ENCODE data around the gene SLC5A9.
"Not testable (repeated sequence)": the region's sequence is repeated elsewhere in the genome, so short reads cannot be mapped to it uniquely, and the experiment has no call there.

SLC5A9 gene

DNA sequence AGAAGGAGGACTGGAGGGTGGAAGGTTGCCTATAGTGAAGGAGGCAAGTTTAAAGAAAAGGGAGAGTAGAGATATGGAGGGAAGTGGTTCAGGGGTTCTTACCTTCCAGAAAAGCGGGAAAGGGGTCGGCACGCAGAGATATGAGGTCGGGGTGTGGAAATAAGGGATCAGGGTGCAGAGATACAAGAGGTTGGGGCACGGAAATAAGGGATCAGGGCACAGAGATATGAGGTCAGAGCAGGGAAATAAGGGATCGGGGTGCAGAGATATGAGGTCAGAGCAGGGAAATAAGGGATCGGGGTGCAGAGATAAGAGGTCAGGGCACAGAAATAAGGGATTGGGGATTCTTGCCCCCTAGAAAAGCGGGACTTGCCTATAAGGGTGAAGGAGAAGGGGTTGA lies 9.1 kb upstream of the SLC5A9 start:
- not testable (repeated sequence) for DNase-seq (ENCODE audit: extremely low read depth in 1 of 2, low read depth in 1 of 2)

DNA sequence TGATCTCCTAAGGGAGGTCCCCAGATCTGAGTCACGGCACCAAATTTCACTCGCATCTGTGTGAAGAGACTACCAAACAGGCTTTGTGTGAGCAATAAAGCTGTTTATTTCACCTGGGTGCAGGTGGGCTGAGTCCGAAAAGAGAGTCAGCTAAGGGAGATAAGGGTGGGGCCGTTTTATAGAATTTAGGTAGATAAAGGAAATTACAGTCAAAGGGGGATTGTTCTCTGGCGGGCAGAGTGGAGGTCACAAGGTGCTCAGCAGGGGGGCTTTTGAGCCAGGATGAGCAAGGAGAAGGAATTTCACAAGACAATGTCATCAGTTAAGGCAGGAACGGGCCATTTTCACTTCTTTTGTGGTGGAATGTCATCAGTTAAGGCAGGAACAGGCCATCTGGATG lies 8.2 kb upstream of the SLC5A9 start:
- DNase-seq (ENCODE audit: extremely low read depth in 1 of 2, low read depth in 1 of 2) = not testable (repeated sequence)

DNA sequence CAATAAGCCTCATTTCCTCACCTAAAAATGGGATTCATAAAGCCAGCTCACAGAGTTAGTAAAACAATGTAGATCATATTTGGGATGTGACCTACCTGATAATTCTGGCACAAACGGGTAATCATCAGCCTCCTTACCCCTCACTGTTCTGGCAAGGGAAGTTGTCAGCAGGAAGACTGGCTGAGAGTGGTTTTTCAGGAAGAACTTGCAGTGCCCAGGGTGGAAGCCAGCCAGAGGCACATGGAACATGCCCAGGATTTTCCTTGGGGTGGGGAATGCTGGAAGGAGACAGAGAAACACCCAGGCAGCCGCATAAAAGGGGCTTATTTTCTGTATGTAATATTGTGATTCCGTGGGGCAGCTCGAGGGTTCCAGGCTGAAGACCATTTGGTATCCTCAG lies 7.7 kb upstream of the SLC5A9 start:
- no peak for DNase-seq (ENCODE audit: extremely low read depth in 1 of 2, low read depth in 1 of 2)

DNA sequence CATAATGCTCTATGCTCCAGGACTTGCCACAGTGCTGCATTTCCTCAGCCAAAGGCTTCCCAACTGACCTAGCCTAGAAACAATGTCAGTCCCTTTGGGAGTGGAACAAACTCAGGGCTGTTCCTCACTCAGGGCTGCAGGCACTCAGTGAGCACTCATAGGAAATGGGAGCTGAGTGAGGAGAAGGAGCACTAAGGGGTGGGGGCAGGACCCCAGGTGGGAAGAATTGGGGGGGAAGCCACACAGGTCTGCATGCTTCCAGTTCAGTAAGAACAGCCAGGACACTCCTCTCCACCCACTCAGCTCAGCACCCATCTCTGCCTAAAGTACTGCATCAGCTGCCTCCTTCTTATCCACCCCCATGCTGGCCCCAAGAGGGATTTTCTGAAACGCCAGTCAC lies 7.3 kb upstream of the SLC5A9 start:
- no peak for DNase-seq (ENCODE audit: extremely low read depth in 1 of 2, low read depth in 1 of 2)

DNA sequence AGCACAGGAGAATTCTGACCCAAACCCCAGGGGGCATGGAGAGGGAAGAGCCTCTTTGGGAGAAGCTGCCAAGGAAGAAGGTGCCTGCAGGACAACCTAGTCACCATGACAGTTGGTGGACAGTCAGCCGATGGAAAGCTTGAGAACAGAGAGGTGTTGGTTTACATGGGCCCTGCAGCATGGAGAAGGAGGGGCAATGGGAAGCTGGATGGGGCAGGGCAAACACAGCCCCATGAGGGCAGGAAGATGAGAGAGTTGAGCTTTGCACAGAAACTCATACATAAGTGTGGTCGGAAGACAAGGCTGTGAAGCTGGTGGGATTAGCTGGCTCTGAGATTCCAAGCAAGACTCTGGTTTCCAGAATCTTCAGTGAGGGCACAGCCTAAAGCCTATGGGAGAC lies 6.6 kb upstream of the SLC5A9 start:
- DNase-seq (ENCODE audit: extremely low read depth in 1 of 2, low read depth in 1 of 2) = no peak

DNA sequence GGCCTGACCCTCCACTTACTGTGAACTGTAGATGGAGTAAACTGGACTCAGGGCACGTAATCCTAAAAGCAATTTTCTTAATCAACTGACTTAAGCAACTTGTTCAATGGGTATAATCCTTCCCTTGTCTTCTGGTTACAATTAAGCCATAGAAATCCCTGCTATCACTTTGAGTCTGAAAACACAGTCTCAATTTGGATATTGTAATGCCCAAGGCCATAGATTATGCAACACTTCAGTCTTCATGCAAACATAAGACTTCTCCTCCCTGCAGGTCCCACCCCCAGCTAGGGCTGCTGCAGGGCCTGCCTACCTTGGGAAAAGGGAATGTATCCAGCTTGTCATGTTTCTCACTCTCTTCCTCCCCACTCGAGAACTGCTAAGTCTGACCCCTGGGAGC lies 6.2 kb upstream of the SLC5A9 start:
- no peak for DNase-seq (ENCODE audit: extremely low read depth in 1 of 2, low read depth in 1 of 2)

DNA sequence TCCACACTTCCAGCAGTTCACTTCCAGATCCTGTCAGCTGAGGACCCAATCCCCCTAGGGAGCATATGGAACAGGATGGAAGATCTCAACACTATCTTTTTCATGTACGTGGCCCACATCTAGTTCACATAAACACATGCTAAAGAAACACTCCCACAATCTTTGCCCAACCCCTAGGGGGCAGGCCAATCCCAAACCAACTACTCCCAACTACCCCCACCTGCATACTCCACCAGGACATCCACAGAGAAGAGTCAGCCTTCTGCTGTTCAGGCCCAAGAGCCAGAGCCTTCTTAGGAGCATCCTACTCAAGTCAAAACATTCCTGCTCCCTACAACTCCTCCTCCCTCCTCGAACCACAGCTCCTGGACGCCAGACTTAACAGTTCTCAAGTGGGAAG lies 5.6 kb upstream of the SLC5A9 start:
- DNase-seq (ENCODE audit: extremely low read depth in 1 of 2, low read depth in 1 of 2) = no peak

DNA sequence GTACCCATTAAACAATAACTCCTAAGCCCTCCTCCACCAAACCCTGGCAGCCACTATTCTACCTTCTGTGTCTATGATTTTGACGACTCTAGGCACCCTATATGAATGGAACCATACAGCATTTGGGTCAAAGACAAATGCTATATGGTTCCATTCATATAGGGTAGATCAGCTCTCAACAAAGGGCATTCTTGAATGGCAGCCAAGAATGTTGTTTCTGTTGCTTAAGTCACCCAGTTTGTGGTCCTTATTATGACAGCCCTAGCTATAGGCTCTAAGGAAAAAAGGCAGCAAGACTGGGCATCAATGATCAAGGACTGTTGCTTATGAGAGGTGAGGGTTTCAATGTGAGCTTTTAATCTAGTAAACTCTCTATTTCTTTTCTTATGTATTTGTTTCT lies 4.7 kb upstream of the SLC5A9 start:
- DNase-seq (ENCODE audit: extremely low read depth in 1 of 2, low read depth in 1 of 2) = no peak

DNA sequence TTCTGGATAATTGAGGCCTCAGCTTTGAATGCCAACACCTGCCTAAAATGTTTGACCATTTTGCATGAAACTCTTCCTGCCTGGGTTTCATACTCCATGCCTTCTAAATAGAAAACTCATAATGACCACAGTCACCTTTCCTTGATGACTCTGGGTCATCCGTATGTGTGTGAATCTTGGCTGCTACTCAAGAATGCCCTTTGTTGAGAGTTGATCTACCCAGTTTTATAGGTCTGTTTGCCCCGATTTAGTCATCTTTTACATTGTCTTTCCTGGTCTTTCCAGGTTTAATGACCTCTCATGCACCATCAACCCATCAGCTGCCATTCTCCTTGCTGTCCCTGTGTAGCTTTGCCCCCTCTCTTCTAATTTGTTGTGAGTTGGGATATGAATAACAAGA lies 2.7 kb upstream of the SLC5A9 start:
- DNase-seq (ENCODE audit: extremely low read depth in 1 of 2, low read depth in 1 of 2) = no peak

DNA sequence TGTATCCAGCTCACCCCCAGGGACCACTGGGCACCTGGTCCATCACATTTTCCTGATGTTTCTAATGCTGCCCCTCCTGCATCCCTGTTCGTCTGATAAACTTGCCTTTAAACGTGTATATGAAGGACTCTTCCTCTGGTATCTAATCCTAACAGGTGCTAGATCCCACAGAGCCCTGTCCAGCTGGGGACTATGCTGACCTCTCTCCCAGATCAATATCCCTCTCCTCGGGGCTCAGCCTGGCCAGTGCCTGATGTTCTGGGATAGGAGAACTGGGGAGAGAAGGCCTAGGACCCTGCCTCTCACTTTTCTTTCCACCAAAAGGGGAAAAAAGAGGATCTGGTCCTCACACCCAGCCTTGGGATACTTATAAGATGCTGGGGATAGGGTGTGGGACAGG lies 1.4 kb upstream of the SLC5A9 start:
- no peak for DNase-seq (ENCODE audit: extremely low read depth in 1 of 2, low read depth in 1 of 2)

DNA sequence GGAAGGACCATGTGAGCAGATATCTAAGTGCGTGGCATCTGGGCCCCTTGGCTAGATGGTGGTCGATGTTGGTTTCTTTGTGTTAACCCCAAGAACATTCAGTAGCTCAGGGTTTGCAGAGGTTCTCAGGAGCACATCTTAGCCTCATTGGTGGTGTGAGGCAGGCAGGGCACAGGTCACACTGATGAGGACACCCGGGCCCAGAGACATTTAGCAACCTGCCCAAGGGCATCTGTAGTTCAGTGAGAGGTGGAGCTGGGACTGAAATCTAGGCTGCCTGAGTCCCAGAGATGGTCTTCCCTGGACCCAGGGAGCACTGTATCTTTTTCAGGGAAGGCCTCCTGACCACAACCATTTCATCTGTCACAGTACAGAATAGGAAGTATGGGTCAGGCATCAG lies 859 bp upstream of the SLC5A9 start:
- no peak for DNase-seq (ENCODE audit: extremely low read depth in 1 of 2, low read depth in 1 of 2)

DNA sequence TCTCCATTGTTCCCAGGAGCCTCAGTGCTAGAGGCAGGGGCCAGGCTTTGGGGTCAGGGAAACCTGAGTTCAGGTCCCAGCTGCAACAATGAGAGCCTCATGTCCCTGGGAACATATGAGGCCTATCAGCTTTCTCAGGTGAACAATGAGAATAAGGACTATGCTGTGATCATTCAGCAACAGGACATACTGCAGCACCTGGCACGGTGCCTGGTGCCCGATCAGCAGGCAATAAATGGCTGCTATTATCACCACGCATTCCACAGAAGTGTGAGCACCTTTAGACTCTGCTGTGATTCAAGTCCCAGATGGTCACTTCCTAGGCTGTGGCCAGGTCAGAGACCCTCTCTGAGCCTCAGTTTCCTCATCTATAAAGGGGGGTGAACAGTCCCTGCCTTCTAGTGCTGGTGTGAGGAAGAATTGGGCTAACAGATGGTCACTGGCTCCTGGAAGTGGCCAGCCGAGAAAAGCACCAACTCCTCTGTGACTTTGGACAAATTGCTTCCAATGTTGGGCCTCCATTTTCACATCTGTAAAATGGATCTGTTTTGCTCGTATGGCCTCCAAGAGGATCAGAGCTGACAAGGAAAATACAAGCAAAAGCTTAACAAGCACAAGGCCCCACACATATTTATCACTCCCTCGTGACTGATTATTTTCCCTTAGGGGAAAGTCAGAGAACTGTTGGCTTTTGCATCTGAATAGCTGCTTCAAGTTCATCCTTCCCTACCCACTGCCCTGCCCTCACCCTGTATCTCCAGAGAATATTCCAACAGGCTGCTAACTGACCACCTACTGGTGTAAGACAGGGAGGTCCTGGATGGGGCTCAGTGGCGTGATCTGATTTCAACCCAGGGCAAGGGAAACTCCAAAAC lies 1.1 kb downstream of the SLC5A9 start:
- DNase-seq (ENCODE audit: extremely low read depth in 1 of 2, low read depth in 1 of 2) = no peak

DNA sequence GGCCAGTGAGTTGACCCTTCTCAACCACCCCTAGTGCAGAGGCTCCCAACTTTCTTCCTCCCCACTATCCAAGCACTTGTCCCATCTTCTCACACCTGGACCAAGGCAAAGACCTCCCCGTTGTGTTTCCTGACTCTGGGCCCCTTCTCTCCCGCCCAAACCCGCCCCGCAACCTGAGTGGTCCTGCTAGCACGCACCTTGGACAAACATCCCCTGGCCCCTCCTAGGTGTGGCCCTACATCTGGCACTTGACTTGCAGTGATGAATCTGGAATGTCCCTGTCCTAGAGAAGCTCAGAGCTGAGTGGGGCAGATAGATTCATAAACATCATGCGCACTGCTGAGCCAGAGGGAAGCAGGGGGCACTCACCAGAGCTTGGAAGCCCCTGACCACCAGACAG lies 2.3 kb downstream of the SLC5A9 start:
- DNase-seq (ENCODE audit: extremely low read depth in 1 of 2, low read depth in 1 of 2) = no peak

DNA sequence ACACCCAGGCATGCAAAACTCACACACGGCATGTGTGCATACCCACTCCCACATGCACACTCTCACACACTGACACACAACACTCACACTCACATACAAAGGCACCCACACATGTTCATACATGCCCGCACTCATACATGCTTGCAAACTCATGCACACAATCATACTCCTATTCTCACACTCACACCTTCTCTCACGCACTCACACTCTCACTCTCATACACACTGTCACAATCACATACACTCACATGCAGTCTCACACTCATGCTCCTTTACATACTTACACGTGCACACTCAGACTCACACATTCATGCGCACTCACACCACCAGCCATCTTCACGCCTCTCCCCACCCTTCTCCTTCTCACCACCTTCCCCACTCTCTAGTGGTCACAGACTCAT lies 3.1 kb downstream of the SLC5A9 start:
- DNase-seq (ENCODE audit: extremely low read depth in 1 of 2, low read depth in 1 of 2) = no peak

DNA sequence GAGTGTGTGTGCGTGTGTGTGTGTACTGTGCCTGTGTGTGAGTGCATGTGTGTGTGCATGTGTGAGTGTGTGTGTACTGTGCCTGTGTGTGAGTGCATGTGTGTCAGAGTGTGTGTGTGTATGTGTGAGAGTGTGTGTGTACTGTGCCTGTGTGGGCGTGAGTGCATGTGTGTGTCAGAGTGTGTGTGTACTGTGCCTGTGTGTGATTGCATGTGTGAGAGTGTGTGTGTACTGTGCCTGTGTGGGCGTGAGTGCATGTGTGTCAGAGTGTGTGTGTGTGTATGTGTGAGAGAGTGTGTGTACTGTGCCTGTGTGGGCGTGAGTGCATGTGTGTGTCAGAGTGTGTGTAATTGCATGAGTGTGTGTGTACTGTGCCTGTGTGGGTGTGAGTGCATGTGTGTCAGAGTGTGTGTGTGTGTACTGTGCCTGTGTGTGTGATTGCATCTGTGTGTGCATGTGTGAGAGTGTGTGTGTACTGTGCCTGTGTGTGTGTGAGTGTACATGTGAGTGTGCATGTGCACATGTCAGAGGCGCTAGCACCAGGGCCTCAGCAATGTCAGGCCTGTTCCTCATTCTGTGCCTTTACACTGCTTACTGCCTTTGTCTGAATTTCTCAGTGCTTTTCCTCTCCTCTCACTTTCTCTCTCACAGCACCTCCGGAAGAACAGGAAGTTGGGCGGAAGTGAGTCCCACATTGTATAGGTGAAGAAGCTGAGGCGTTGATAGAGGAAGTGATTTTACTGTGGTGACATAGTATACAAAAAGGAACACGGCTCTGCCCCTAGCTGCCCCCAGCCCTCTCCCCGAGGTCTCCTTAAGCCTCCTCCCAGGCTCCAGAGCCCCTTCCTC lies 4.9 kb downstream of the SLC5A9 start:
- no peak for DNase-seq (ENCODE audit: extremely low read depth in 1 of 2, low read depth in 1 of 2)

DNA sequence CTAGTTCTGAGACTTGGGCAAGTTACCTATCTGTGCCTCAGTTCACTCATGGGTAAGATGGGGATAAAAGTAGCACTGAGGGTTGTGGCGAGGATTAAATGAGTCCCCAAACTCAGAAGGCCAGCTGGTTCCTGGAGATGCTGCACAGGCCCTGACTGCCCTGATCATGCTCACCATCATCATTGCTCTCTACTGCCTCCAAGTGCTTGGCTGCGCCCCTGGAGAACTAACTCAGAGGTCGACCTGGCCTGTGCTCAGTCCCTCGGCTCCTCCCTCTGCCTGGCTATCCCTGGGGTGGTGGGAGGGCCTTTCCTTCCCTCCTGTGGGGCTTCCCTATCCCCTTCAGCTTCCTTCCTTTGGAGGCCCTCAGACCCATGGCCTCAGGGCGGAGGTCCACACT lies 5.6 kb downstream of the SLC5A9 start:
- no peak for DNase-seq (ENCODE audit: extremely low read depth in 1 of 2, low read depth in 1 of 2)

DNA sequence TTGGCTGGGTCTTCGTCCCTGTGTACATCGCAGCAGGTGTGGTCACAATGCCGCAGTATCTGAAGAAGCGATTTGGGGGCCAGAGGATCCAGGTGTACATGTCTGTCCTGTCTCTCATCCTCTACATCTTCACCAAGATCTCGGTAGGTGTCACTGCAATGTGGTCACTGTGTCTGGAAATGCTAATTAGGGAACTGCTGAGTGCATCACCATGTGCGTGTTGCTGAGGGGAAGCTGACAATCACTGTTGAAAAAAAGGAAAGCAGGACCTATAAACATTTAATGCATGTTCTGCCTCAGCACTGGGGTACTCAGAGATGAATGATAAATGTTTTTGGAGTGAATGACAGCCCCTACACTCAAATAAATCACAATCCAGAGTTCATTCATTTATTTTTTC lies 6.8 kb downstream of the SLC5A9 start:
- DNase-seq (ENCODE audit: extremely low read depth in 1 of 2, low read depth in 1 of 2) = no peak

DNA sequence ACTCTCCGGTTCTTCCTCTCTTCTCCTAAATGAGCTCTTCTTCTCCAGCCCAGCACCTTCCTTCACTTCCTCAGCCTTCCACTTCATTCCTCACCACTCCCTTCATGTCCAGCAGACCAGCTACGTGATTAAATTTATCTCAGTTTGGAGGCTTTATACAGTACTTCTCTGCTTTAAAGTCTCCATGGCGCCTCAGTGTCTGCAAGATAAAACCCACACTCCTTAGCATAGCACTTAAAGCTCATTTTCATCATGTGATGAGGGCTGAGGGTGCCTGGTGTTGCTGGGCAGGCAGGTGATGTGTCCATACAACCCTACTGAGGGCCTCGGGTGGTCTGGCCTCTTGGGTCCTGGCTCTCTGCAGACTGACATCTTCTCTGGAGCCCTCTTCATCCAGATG lies 7.7 kb downstream of the SLC5A9 start:
- no peak for DNase-seq (ENCODE audit: extremely low read depth in 1 of 2, low read depth in 1 of 2)

DNA sequence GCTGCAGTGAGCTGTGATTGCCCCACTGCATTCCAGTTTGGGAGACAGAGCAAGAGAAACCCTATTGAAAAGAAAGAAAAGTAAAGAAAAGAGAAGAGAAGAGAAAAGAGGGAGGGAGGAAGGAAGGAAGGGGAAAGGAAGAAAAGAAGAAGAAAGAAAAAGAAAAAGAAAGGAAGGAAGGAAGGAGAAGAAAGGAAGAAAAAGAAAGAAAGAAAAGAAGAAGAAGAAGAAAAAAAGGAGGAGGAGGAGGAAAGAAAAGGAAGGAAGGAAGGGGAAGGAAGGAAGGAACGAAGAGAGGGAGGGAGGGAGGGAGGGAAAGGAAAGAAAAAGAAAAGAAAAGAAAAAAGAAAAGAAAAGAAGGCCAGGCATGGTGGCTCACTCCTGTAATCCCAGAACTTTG lies 10.2 kb downstream of the SLC5A9 start:
- DNase-seq (ENCODE audit: extremely low read depth in 1 of 2, low read depth in 1 of 2) = no peak

DNA sequence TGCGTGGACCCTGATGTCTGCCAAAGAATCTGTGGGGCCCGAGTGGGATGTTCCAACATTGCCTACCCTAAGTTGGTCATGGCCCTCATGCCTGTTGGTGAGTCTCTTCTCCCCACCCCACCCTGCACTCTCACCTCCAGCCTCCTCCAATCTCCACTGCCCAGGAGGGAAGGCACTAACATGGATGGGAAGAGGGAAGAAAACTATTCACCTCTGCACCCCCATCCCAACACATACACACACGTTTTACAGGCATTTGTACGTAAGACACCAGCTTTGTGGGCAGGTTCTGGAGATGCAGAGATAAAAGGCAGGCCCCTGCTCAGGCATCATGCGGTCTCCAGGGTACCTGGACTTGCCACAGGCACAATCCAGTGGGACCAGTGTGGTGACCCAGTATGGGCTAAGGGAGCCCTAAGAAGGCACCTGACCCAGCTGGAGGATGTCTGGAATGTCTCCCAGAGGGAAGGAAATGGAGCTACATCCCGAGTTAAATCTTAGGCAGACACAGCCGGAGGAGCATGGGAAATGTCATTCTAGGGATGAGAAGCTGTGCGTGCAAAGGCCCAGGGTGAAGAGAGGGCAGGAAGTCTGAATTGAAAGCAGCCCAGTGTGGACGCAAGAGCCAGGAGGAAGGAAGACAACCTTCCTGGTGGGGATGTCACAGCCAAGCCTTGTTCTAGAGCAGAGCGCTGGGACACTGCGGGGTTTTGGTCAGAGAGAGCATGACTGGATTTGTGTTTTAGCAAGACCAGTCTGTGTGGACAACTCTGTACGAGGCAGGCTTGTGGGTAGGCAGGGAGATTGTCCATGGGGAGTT lies 11.4 kb downstream of the SLC5A9 start:
- no peak for DNase-seq (ENCODE audit: extremely low read depth in 1 of 2, low read depth in 1 of 2)

DNA sequence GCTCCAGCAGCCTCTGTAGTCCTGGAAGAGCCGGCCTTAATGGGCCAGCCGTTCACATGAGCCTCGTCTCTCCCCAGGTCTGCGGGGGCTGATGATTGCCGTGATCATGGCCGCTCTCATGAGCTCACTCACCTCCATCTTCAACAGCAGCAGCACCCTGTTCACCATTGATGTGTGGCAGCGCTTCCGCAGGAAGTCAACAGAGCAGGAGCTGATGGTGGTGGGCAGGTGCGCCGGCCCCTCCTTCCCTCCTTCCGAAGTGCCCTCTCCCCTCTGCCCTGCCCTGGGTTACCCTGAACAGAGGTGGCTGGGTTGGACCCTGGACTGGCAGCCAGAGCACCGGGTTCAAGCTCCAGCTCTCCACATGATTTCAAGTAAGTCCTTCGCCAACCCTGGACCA lies 13.1 kb downstream of the SLC5A9 start:
- no peak for DNase-seq (ENCODE audit: extremely low read depth in 1 of 2, low read depth in 1 of 2)
